Brain microvascular endothelial cell (primary cell): ENCODE measurements around the gene UNC119.
"Not testable (repeated sequence)": the region's sequence is repeated elsewhere in the genome, so short reads cannot be mapped to it uniquely, and the experiment has no call there.

Experiments used
- DNase-seq: peaks from one replicate; pipeline ENCODE4 v3.0.0-alpha.2; 2020
- H3K27ac ChIP-seq: fragments of 250-450 bp; sonication (Bioruptor Pico); 2 replicates; pipeline ENCODE4 v1.5.1; 2020; ENCODE audit warnings: mild to moderate bottlenecking, moderate library complexity
- H3K27me3 ChIP-seq: fragments of 250-450 bp; sonication (Bioruptor Pico); replicated peaks from 2 replicates; pipeline ENCODE4 v1.5.1; 2020; ENCODE audit warnings: mild to moderate bottlenecking
- H3K36me3 ChIP-seq: fragments of 250-450 bp; sonication (Bioruptor Pico); replicated peaks from 2 replicates; pipeline ENCODE4 v1.5.1; 2020; ENCODE audit warnings: mild to moderate bottlenecking
- H3K4me3 ChIP-seq: 2 replicates; pipeline ENCODE4 v1.5.1; 2011; ENCODE audit warnings: low read depth, mild to moderate bottlenecking, control low read depth, low read length, moderate library complexity
- CTCF ChIP-seq: IDR thresholded peaks from 2 replicates; pipeline ENCODE4 v1.5.1; 2011; ENCODE audit warnings: low read depth, mild to moderate bottlenecking, moderate library complexity, low read length, control low read depth, inconsistent platforms; ENCODE audit errors: missing control alignments
- in situ Hi-C: cut with HindIII; loops from 2 replicates; pipeline ENCODE4 v1.10.0; 2017; ENCODE audit warnings: low sequenced_read_pairs, low pct_ligation_motif_present

The UNC119 gene

GRCh38 chr17:28579526-28579925, 27.1 kb upstream of the UNC119 start:
- H3K27ac ChIP-seq: no peak overlapping the region
- peaks cover 24% of the 10 kb centered on the region for H3K36me3 ChIP-seq
- H3K4me3 ChIP-seq: no peak overlapping the region
- in situ Hi-C loops: no loop called here
- H3K27me3 ChIP-seq: no peaks in the 10 kb centered on the region
- TF ChIP-seq CTCF: no peak
- no peak for DNase-seq

- no peak for DNase-seq
- no peaks in the 10 kb centered on the region for H3K27me3 ChIP-seq
- no peak overlapping the region for H3K4me3 ChIP-seq
- in situ Hi-C loops: no loop called here
- H3K36me3 ChIP-seq: peaks cover 16% of the 10 kb centered on the region
- H3K27ac ChIP-seq: no peak overlapping the region
- no peak for TF ChIP-seq CTCF
Observed at GRCh38 chr17:28578246-28579195, 26.1 kb upstream of the UNC119 start.

GRCh38 chr17:28577466-28577824, 25.0 kb upstream of the UNC119 start:
- no peak overlapping the region for H3K27ac ChIP-seq
- H3K4me3 ChIP-seq: no peak overlapping the region
- H3K27me3 ChIP-seq: no peaks in the 10 kb centered on the region
- DNase-seq: no peak
- peaks cover 12% of the 10 kb centered on the region for H3K36me3 ChIP-seq
- TF ChIP-seq CTCF: no peak
- in situ Hi-C loops: no loop called here

- Histone ChIP-seq H3K27me3 (no peaks in the 10 kb centered on the region), H3K4me3 (peak within 1 kb of the TSS; percentile 41), H3K27ac (no peak within 1 kb of the TSS), H3K36me3 (peaks cover 10% of the 10 kb centered on the region)
- peak; percentile 87 for DNase-seq
- peak; percentile 13 for TF ChIP-seq CTCF
- in situ Hi-C loops: no loop called here
Observed at GRCh38 chr17:28576758-28577465, 24.5 kb upstream of the UNC119 start, which contains the start of gene ALDOC. TSS of gene ALDOC (minus strand) at chr17:28576895. CDS start at chr17:28575532, 1,363 bp downstream.

- H3K4me3 ChIP-seq, in situ Hi-C loops, DNase-seq, H3K27me3 ChIP-seq, H3K27ac ChIP-seq: not testable (repeated sequence)
- peaks cover 10% of the 10 kb centered on the region for H3K36me3 ChIP-seq
Observed at GRCh38 chr17:28576016-28576415, 23.6 kb upstream of the UNC119 start.

- no peak overlapping the region for H3K27ac ChIP-seq
- H3K27me3 ChIP-seq: no peaks in the 10 kb centered on the region
- DNase-seq: no peak
- peaks cover 10% of the 10 kb centered on the region for H3K36me3 ChIP-seq
- H3K4me3 ChIP-seq: no peak overlapping the region
- peak; percentile 8 for TF ChIP-seq CTCF
- in situ Hi-C loops: no loop called here
Observed at GRCh38 chr17:28575126-28575795, 22.8 kb upstream of the UNC119 start.
